GM12873 (cell line): ENCODE data around the gene CYFIP1.

Experiments
- TF ChIP-seq, protein P1 (sequence below): IDR thresholded peaks from 2 replicates; pipeline ENCODE4 v1.5.1; 2012; ENCODE audit warnings: low read depth, mild to moderate bottlenecking, moderate library complexity, low read length, control low read depth; ENCODE audit not compliant: insufficient read depth; ENCODE audit errors: missing control alignments

CYFIP1 gene

DNA sequence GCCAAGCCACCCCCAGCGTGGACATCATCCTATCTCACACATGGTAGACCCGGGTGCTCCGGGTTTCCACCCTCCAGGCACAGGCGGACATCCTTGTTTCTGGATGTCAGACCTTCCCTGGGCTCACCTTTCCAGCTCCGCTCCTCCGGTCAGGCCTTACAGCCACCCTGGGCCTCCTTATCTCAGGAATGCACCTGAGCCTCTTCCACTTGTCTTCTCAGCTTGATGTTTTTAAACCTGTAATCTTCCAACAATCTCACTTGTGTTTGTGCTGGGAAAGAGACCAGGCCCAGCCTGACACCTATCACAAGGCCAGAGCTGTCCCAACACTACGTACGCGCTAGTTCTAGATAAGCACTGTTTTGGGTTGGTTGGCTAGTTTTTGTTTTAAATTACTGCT is 87.8 kb downstream of the CYFIP1 start:
- TF ChIP-seq, protein P1, sequence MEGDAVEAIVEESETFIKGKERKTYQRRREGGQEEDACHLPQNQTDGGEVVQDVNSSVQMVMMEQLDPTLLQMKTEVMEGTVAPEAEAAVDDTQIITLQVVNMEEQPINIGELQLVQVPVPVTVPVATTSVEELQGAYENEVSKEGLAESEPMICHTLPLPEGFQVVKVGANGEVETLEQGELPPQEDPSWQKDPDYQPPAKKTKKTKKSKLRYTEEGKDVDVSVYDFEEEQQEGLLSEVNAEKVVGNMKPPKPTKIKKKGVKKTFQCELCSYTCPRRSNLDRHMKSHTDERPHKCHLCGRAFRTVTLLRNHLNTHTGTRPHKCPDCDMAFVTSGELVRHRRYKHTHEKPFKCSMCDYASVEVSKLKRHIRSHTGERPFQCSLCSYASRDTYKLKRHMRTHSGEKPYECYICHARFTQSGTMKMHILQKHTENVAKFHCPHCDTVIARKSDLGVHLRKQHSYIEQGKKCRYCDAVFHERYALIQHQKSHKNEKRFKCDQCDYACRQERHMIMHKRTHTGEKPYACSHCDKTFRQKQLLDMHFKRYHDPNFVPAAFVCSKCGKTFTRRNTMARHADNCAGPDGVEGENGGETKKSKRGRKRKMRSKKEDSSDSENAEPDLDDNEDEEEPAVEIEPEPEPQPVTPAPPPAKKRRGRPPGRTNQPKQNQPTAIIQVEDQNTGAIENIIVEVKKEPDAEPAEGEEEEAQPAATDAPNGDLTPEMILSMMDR = no peak

DNA sequence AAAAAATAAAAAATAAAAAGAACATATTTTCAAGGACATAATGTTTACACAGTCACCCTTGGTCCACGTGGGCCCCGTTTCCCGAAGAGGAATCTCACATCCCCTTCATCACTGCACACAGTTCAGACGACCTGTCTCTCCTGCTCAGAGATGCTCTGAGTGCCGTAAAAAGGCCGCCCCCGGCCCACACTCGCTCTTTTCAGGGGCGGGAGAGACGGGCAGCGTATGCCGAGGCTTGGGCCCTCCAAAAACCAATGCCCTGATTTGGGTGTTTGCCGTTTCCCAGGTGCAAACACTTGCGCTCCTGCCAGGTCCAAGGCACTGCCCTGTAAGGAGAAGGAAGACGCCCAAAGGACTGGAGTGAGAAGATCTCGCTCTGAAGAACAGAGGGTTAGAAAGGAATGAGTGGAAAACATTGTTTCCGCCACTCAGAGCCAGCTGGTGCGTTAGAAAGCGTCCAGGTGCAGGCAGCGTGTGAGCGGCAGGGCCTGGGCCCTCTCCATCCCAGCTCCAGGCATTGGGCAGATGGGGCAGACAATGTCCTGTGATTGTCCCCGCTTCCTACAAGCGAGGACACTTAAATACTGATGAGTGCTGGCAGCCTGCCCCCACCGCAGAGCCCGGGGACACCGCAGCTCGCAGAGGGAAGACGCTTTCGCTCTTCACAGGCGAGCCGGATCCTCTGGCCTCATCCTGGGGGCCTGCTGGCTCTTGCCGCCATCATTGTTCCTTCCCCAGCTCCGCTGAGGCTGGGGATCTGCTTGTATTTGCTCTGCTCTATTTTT is 88.5 kb downstream of the CYFIP1 start:
- TF ChIP-seq, protein P1 = no peak

DNA sequence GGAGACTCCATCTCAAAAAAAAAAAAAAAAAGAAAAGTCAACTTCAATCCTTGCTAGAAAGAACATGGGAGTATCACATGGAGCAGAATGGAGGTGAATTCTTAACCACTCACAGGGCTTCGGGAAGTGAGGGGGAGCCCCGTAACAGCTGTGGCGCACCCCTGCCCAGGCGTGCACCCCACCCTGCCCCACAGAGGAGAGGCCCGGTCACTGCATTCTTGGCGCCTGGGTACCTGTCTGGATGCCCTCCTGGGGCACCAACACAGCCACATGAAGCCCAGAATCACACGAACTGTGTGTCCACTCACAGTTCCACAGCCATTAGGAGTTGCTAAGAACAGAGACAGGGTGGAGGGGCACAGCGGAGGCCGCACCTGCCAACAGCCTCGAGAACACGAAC is 89.9 kb downstream of the CYFIP1 start:
- TF ChIP-seq, protein P1 = no peak

DNA sequence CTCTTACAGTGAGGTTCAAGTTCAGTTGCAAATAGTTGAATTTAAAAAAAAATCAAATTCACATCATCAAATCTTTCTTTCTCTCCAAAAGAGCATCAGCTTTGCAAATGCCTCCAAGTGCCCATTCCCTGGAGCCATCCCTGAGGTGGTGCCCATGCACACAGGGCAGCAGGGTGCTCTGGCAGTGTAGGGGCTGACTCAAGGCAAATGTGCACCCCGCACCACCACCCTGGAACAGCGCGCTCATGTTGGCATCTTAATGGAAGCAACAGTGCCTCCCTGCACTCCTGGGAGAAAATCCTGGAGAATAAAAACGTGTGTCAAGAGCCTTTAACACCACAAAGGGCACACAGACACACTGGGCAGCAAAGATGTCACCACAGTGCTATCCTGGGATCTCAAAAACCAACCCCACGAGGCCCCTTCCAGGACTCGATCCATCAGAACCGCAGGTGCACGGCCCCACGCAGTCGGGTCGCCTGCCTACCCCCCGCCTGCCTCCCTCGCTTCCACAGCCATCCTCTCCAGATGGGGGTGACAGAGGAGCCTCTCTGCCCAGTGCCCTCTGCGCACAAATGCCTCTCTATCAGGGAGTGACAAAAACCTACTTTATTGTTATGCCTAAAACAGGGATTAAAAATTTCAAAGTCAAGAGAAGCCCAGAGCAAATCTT is 90.9 kb downstream of the CYFIP1 start:
- TF ChIP-seq, protein P1 = no peak

DNA sequence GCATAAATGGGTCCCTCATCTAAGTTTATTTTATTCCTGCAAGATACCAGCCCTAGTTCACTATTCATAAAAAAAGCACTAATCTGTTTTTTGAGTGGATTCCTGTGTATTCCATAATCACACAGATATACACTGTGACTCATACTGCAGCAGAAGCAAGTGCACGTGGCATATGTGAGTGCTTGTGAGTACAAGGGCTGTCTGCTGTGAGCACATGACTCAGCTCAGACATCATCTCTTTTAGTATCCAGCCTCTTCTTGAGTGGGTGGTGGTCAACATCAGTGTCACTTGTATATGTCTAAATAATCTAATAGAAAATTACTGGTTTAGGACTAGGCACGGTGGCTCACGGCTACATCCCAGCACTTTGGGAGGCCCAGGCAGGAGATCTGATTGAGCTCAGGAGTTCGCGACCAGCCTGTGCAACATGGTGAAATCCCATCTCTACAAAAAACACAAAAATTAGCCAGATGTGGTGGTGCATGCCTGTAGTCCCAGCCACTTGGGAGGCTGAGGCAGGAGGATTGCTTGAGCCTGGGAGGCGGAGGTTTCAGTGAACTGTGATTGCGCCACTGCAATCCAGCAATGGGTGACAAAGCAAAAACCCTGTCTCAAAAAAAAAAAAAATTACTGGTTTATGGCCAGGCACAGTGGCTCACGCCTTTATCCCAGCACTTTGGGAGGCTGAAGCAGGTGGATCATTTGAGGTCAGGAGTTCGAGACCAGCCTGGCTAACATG is 91.9 kb downstream of the CYFIP1 start:
- TF ChIP-seq, protein P1 = no peak

DNA sequence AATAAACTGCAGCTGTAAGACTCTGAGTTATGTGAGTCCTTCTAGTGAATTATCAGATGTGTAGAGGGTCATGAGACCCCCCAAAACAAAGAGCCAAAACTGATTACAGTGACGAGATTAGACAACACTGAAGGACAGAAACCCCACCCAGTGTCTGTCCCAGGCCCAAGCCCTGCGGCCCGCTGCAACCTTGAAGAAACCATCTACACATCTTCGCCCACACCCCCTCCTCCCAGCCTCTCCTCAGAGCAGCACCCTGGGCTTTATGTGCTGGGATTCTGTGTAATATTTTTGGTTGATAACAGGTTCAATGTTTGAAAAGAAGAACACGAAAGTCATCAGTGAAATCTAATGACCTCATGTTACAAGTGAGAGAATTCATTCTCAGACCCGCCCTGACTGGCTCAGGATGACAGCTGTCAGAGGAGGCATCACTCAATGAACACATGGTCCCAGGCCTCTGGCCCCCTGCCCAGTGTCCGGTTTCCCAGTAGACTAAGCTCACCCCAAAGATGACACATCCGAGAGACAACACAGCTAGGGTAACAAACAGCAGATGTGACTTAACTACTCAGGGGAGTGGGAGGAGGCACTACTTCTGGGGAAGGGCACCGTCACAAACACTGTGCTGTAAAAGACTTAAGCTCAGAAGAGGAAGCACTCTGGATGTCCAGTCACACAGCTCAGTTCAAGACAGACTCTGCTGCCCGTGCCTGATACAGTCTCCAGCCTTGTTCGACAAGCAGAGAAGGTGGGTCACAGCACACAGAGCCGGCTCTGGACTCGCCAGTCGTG is 92.8 kb downstream of the CYFIP1 start:
- TF ChIP-seq, protein P1 = no peak

DNA sequence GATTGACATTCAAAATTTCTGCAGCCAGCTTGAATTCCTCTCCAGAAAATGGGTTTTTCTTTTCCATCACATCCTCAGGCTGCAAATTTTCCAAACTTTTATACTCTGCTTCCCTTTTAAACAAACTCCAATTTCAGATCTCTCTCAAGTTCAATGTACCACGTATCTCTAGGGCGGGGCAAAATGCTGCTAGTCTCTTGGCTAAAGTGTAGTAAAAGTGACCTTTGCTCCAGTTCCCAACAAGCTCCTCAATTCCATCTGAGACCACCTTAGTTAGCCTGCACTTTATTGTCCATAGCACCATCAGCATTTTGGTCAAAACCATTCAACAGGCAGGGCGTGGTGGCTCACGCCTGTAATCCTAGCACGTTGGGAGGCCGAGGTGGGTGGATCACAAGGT is 95.0 kb downstream of the CYFIP1 start:
- TF ChIP-seq, protein P1 = no peak
